ENCODE results near the gene IL17REL. TPM values are rescaled to one million over a fixed set of nuclear protein-coding genes. Genes with fewer than 3 reads are reported as not detected.

IL17REL gene
- total RNA-seq, 4 donors from 2014 or later, result not detected

DNA sequence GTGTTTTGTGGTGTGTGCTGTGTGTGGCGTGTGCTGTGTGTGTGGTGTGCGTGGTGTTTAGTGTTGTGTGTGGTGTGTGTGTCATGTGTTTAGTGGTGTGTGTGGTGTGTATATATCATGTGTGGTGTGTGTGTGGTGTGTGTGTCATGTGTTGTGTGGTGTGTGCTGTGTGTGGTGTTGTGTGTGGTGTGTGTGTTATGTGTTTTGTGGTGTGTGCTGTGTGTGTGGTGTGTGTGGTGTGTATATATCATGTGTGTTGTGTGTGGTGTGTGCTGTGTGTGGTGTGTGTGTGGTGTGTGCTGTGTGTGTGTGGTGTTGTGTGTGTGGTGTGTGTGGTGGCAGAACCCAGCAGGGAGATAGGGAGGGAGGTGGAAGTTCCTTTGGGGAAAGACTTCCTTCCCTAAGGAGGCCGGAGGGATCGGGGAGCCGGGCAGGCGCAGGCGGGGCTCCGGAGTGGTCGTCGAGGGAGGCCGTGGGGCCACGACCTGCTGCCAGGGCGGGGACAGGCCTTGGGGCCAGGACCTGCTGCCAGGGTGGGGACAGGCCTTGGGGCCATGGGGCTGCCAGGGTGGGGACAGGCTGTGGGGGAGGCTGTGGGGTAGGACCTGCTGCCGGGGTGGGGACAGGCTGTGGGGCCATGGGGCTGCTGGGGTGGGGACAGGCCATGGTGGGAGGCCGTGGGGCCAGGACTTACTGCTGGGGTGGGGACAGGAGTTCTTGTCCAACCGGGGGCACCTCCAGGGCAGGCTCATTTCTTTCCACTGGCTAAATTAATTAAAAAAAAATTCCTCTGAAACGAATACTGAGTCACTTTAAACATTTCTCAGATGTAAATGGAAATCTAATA lies 36.8 kb downstream of the IL17REL start:
- Histone ChIP-seq H3K27ac (peak overlapping the region in 1 of 3 donors; percentile 24), H3K36me3 (no peaks in the 10 kb centered on the region), H3K4me1 (peaks cover 18% of the 10 kb centered on the region in 2 donors), H3K9me3 (no peaks in the 10 kb centered on the region), H3K27me3 (no peaks in the 10 kb centered on the region), H3K4me3 (replicated peaks in 1 of 3) (no peak overlapping the region)
- intact Hi-C loops (cut with DNase I), result no loop called here
- no peak for DNase-seq
- TF ChIP-seq CTCF (IDR thresholded peaks at IDR 0.05) (no peak), POLR2A (IDR thresholded peaks at IDR 0.05) (no peak)
- WGBS, 2 donors, result 44 to 49% methylated on average over 16 of the region's 17 CpGs

- Histone ChIP-seq H3K27ac (peak overlapping the region in 1 of 3 donors; percentile 94), H3K4me1 (peaks cover 20 to 39% of the 10 kb centered on the region in 2 donors), H3K4me3 (replicated peaks in 1 of 3) (no peak overlapping the region), H3K36me3 (no peaks in the 10 kb centered on the region), H3K27me3 (no peaks in the 10 kb centered on the region), H3K9me3 (no peaks in the 10 kb centered on the region)
- 88 to 92% methylated on average over 5 of the region's 5 CpGs for WGBS, 2 donors
- TF ChIP-seq POLR2A (IDR thresholded peaks at IDR 0.05) (no peak), CTCF (IDR thresholded peaks at IDR 0.05) (no peak)
- intact Hi-C loops (cut with DNase I), result no loop called here
- no peak for DNase-seq
Observed at GRCh38 chr22:49973018-49973961, 39.3 kb downstream of the IL17REL start.

DNA sequence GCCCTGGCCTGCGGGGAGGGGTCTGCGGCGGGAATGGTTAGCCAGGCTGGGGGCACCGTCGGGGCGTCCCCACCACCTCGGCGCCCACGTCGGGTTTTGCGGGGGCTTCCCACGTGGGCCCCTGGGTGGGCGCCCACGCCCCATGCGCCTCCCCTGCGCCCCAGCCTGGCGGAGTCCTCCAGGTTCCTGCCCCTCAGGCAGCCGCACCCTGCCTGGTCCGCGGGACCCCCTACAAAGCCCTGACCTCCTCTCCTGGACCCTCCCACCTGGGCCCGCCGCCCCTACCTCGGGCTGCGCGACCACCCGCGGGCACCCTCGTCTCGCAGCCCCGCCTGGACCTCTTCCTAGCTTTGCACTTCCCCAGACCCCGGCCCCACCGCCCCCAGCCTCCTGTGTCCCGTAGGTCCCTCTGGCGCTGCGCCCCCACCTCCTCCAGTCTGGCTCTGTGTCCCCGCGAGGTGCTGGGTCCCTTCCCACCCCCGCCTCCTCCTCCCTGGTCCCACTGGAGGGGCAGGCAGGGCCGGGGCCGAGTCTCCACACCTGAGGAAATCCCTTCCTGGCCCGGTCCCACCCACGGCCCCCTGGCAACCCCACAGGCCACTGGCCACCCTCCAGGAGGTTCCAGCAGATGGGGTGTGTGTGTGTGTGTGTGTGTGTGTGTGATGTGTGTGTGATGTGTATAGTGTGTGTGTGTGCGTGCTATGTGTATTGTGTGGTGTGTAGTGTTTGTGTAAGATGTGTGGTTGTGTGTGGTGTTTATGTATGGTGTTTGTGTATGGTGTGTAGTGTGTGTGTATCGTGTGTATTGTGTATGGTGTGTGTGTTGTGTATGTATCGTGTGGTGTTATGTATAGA lies 40.2 kb downstream of the IL17REL start:
- TF ChIP-seq CTCF (IDR thresholded peaks at IDR 0.05), result no peak
- Histone ChIP-seq H3K4me3 (replicated peaks in 1 of 3) (peak overlapping the region in 1 of 3 donors; percentile 53), H3K27me3 (no peaks in the 10 kb centered on the region), H3K36me3 (no peaks in the 10 kb centered on the region), H3K9me3 (no peaks in the 10 kb centered on the region), H3K27ac (peak overlapping the region; percentile 4 to 97 (median 94)), H3K4me1 (peaks cover 26 to 48% of the 10 kb centered on the region in 2 donors)
- peak; percentile 45 to 56 for DNase-seq
- intact Hi-C loops (cut with DNase I), result no loop called here
- 35 to 44% methylated on average over 17 to 27 of the region's 45 CpGs for WGBS, 2 donors

GRCh38 chr22:49971232-49972162 lies 41.1 kb downstream of the IL17REL start:
- H3K9me3 ChIP-seq, result no peaks in the 10 kb centered on the region
- H3K27me3 ChIP-seq, result no peaks in the 10 kb centered on the region
- peaks cover 35 to 57% of the 10 kb centered on the region in 2 donors for H3K4me1 ChIP-seq
- TF ChIP-seq POLR2A (IDR thresholded peaks at IDR 0.05) (peak in 1 of 2 donors; percentile 25), CTCF (IDR thresholded peaks at IDR 0.05) (no peak)
- peak overlapping the region in 1 of 3 donors; percentile 53 for H3K4me3 ChIP-seq (replicated peaks in 1 of 3)
- 0 to 1% methylated on average over 20 to 27 of the region's 81 CpGs for WGBS, 2 donors
- no peaks in the 10 kb centered on the region for H3K36me3 ChIP-seq
- DNase-seq, result peak; percentile 91 to 93
- peak overlapping the region; percentile 86 to 97 (median 94) for H3K27ac ChIP-seq
- intact Hi-C loops (cut with DNase I), result loop anchor here (2.0 kb wide), 1 partner anchor 37 kb away; no protein-coding TSS in a partner anchor
